HepG2 (cell line): Measurements from ENCODE around the gene CMTM1. TPM values are rescaled to one million over a fixed set of nuclear protein-coding genes. Genes with fewer than 3 reads are reported as not detected.

Experiments used
- HMG20A ChIP-seq: IDR thresholded peaks from 2 replicates; pipeline ENCODE4 v1.6.1; 2016; ENCODE audit warnings: borderline replicate concordance
- MEIS2 ChIP-seq: sonication (generic); formaldehyde crosslinking; IDR thresholded peaks from 2 replicates; pipeline ENCODE4 v1.9.0; 2021; ENCODE audit warnings: mild to moderate bottlenecking, missing genetic modification reagents
- SNAPC2 ChIP-seq: sonication (generic); formaldehyde crosslinking; IDR thresholded peaks from 2 replicates; pipeline ENCODE4 v1.8.1; 2022; ENCODE audit warnings: mild to moderate bottlenecking, missing genetic modification reagents
- ZFX ChIP-seq: sonication (generic); formaldehyde crosslinking; IDR thresholded peaks from 2 replicates; pipeline ENCODE4 v1.4.0; 2020; ENCODE audit warnings: mild to moderate bottlenecking, low read depth, missing genetic modification reagents, moderate library complexity
- ZNF180 ChIP-seq: sonication (generic); formaldehyde crosslinking; IDR thresholded peaks from 2 replicates; pipeline ENCODE4 v1.4.0; 2020; ENCODE audit warnings: low read depth, missing genetic modification reagents, borderline replicate concordance
- ZSCAN21 ChIP-seq: sonication (generic); formaldehyde crosslinking; IDR thresholded peaks from 2 replicates; pipeline ENCODE4 v1.8.0; 2022; ENCODE audit warnings: mild to moderate bottlenecking, missing genetic modification reagents, moderate library complexity, borderline replicate concordance
- polyA plus RNA-seq, 8 experiments: library from polyadenylated mRNA; depleted of rRNA in 3 of 8; stranded (reverse) in 7 of 8; unstranded in 1 of 8; fragments of >200 nt; fragmentation: Illumina TruSeq in 4 of 8; extraction: Trizol in 4 of 8; gene quantifications; 2 replicates each; pipeline versions ENCODE4 v1.2.1 to v1.2.3, GENCODE V29; 2011 to 2016; ENCODE audit warnings: low read depth in 4 of 8, missing spikeins in 1 of 8, mixed read lengths in 1 of 8; ENCODE audit not compliant: insufficient read depth in 1 of 8
- total RNA-seq, 5 experiments: library from RNA; depleted of rRNA; stranded (reverse); fragments of >200 nt; fragmentation: Illumina TruSeq; extraction: Trizol; gene quantifications; 2 replicates each; pipeline ENCODE4 v1.2.3, GENCODE V29; 2016; ENCODE audit warnings: low read depth in 1 of 5
- TF ChIP-seq, protein P1 (sequence below): sonication (generic); formaldehyde crosslinking; IDR thresholded peaks from 2 replicates; pipeline ENCODE4 v1.4.0; 2020; ENCODE audit warnings: low read depth, missing genetic modification reagents
- TF ChIP-seq, protein P2 (sequence below): IDR thresholded peaks from 2 replicates; pipeline ENCODE4 v1.6.1; 2012; ENCODE audit warnings: low read depth, low read length, improper control_type of control experiment
- TF ChIP-seq, protein P3 (sequence below): sonication (generic); formaldehyde crosslinking; IDR thresholded peaks from 2 replicates; pipeline ENCODE4 v1.8.0; 2022; ENCODE audit warnings: mild to moderate bottlenecking, missing genetic modification reagents; ENCODE audit not compliant: insufficient replicate concordance
- TF ChIP-seq, protein P4 (sequence below): sonication (generic); formaldehyde crosslinking; conservative IDR thresholded peaks from 2 replicates; pipeline ENCODE4 v1.5.0; 2020; ENCODE audit warnings: missing genetic modification reagents
- TF ChIP-seq, protein P5 (sequence below): sonication (generic); formaldehyde crosslinking; IDR thresholded peaks from 2 replicates; pipeline ENCODE4 v1.8.1; 2023; ENCODE audit warnings: missing genetic modification reagents, mild to moderate bottlenecking, borderline replicate concordance
- TF ChIP-seq, protein P6 (sequence below): sonication (generic); formaldehyde crosslinking; IDR thresholded peaks from 2 replicates; pipeline ENCODE4 v1.4.0; 2020; ENCODE audit warnings: missing genetic modification reagents, mild to moderate bottlenecking, borderline replicate concordance
- TF ChIP-seq, protein P7 (sequence below): sonication (generic); formaldehyde crosslinking; IDR thresholded peaks from 2 replicates; pipeline ENCODE4 v1.5.0; 2020; ENCODE audit warnings: missing genetic modification reagents
- TF ChIP-seq, protein P8 (sequence below): conservative IDR thresholded peaks from 2 replicates; pipeline ENCODE4 v1.6.1; 2018; ENCODE audit warnings: missing genetic modification reagents

Gene CMTM1
- total and polyA plus RNA-seq, 2 of the 13 experiments (the other 11 are each of a cell fraction or from before 2014, with no cell fraction given), result 1.7 to 2.9 TPM

DNA sequence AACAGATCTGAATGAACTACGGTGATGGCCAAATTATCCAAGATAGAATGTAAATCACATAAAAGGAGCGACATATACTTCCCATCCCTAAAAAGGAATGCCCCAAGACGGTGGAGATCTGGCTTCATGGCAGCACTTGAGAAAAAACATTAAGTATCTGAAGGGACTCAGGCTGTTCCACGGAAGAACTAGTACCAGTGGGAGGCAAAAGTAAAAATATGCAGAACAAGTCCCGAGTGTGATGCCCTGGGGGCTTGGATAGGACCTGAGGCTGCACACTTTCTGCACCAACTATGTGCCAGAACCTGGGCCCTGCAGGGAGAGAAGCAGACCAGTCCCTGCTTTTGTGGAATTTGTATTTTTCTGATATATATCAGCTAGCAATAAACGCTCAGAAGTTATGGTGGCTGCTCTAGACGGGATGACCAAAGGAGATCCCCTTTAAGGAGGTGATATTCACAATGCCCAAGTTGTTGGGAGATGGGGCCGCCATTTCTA is 14.4 kb upstream of the CMTM1 start (continued):
- TF ChIP-seq, protein P1, sequence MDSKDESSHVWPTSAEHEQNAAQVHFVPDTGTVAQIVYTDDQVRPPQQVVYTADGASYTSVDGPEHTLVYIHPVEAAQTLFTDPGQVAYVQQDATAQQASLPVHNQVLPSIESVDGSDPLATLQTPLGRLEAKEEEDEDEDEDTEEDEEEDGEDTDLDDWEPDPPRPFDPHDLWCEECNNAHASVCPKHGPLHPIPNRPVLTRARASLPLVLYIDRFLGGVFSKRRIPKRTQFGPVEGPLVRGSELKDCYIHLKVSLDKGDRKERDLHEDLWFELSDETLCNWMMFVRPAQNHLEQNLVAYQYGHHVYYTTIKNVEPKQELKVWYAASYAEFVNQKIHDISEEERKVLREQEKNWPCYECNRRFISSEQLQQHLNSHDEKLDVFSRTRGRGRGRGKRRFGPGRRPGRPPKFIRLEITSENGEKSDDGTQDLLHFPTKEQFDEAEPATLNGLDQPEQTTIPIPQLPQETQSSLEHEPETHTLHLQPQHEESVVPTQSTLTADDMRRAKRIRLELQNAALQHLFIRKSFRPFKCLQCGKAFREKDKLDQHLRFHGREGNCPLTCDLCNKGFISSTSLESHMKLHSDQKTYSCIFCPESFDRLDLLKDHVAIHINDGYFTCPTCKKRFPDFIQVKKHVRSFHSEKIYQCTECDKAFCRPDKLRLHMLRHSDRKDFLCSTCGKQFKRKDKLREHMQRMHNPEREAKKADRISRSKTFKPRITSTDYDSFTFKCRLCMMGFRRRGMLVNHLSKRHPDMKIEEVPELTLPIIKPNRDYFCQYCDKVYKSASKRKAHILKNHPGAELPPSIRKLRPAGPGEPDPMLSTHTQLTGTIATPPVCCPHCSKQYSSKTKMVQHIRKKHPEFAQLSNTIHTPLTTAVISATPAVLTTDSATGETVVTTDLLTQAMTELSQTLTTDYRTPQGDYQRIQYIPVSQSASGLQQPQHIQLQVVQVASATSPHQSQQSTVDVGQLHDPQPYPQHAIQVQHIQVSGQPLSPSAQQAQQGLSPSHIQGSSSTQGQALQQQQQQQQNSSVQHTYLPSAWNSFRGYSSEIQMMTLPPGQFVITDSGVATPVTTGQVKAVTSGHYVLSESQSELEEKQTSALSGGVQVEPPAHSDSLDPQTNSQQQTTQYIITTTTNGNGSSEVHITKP (CRISPR knock-in tag), result no peak
- TF ChIP-seq, protein P2, sequence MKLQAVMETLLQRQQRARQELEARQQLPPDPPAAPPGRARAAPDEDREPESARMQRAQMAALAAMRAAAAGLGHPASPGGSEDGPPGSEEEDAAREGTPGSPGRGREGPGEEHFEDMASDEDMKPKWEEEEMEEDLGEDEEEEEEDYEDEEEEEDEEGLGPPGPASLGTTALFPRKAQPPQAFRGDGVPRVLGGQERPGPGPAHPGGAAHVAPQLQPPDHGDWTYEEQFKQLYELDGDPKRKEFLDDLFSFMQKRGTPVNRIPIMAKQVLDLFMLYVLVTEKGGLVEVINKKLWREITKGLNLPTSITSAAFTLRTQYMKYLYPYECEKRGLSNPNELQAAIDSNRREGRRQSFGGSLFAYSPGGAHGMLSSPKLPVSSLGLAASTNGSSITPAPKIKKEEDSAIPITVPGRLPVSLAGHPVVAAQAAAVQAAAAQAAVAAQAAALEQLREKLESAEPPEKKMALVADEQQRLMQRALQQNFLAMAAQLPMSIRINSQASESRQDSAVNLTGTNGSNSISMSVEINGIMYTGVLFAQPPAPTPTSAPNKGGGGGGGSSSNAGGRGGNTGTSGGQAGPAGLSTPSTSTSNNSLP, result 0 out of 2 replicates have a peak, but pooled peaks have one; percentile 19
- TF ChIP-seq HMG20A (CRISPR knock-in tag) (no peak), SNAPC2 (CRISPR knock-in tag) (no peak), MEIS2 (CRISPR knock-in tag) (no peak), ZSCAN21 (CRISPR knock-in tag) (no peak), ZFX (CRISPR knock-in tag) (no peak), ZNF180 (CRISPR knock-in tag) (0 out of 2 replicates have a peak, but pooled peaks have one; percentile 66)
- TF ChIP-seq, protein P3, sequence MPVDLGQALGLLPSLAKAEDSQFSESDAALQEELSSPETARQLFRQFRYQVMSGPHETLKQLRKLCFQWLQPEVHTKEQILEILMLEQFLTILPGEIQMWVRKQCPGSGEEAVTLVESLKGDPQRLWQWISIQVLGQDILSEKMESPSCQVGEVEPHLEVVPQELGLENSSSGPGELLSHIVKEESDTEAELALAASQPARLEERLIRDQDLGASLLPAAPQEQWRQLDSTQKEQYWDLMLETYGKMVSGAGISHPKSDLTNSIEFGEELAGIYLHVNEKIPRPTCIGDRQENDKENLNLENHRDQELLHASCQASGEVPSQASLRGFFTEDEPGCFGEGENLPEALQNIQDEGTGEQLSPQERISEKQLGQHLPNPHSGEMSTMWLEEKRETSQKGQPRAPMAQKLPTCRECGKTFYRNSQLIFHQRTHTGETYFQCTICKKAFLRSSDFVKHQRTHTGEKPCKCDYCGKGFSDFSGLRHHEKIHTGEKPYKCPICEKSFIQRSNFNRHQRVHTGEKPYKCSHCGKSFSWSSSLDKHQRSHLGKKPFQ, result no peak
- TF ChIP-seq, protein P4, sequence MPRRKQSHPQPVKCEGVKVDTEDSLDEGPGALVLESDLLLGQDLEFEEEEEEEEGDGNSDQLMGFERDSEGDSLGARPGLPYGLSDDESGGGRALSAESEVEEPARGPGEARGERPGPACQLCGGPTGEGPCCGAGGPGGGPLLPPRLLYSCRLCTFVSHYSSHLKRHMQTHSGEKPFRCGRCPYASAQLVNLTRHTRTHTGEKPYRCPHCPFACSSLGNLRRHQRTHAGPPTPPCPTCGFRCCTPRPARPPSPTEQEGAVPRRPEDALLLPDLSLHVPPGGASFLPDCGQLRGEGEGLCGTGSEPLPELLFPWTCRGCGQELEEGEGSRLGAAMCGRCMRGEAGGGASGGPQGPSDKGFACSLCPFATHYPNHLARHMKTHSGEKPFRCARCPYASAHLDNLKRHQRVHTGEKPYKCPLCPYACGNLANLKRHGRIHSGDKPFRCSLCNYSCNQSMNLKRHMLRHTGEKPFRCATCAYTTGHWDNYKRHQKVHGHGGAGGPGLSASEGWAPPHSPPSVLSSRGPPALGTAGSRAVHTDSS (CRISPR knock-in tag), result no peak
- TF ChIP-seq, protein P5, sequence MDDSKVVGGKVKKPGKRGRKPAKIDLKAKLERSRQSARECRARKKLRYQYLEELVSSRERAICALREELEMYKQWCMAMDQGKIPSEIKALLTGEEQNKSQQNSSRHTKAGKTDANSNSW (CRISPR knock-in tag), result no peak
- TF ChIP-seq, protein P6, sequence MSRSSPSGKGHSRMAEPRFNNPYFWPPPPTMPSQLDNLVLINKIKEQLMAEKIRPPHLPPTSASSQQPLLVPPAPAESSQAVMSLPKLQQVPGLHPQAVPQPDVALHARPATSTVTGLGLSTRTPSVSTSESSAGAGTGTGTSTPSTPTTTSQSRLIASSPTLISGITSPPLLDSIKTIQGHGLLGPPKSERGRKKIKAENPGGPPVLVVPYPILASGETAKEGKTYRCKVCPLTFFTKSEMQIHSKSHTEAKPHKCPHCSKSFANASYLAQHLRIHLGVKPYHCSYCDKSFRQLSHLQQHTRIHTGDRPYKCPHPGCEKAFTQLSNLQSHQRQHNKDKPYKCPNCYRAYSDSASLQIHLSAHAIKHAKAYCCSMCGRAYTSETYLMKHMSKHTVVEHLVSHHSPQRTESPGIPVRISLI (CRISPR knock-in tag), result no peak
- TF ChIP-seq, protein P7, sequence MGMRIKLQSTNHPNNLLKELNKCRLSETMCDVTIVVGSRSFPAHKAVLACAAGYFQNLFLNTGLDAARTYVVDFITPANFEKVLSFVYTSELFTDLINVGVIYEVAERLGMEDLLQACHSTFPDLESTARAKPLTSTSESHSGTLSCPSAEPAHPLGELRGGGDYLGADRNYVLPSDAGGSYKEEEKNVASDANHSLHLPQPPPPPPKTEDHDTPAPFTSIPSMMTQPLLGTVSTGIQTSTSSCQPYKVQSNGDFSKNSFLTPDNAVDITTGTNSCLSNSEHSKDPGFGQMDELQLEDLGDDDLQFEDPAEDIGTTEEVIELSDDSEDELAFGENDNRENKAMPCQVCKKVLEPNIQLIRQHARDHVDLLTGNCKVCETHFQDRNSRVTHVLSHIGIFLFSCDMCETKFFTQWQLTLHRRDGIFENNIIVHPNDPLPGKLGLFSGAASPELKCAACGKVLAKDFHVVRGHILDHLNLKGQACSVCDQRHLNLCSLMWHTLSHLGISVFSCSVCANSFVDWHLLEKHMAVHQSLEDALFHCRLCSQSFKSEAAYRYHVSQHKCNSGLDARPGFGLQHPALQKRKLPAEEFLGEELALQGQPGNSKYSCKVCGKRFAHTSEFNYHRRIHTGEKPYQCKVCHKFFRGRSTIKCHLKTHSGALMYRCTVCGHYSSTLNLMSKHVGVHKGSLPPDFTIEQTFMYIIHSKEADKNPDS, result no peak; the same call in 1 of the 2 replicates
- TF ChIP-seq, protein P8, sequence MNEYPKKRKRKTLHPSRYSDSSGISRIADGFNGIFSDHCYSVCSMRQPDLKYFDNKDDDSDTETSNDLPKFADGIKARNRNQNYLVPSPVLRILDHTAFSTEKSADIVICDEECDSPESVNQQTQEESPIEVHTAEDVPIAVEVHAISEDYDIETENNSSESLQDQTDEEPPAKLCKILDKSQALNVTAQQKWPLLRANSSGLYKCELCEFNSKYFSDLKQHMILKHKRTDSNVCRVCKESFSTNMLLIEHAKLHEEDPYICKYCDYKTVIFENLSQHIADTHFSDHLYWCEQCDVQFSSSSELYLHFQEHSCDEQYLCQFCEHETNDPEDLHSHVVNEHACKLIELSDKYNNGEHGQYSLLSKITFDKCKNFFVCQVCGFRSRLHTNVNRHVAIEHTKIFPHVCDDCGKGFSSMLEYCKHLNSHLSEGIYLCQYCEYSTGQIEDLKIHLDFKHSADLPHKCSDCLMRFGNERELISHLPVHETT, result no peak
